ENCODE measurements around the gene MINDY4.

Gene MINDY4

DNA sequence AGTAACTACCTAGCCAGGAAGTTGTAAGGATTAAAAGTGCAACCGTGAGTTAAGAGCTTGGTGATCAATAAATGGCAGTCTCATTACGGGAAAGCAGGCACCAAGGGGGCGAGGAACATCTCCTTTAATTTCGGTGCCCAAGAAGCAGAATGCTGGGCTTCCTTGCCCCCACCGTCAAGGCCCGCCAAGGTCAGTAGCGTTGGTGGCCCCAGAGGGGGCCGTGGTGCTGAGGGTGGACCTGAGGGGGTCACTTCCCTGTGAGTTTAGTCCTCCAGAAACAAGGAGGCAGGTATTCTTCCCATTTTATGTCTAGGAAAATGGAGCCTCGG is 408 bp upstream of the MINDY4 start:
- no peak for TF ChIP-seq EZH2phosphoT487 (IDR thresholded peaks at IDR 0.05; ENCODE audit: borderline replicate concordance, low read length)
- TF ChIP-seq, protein P1, sequence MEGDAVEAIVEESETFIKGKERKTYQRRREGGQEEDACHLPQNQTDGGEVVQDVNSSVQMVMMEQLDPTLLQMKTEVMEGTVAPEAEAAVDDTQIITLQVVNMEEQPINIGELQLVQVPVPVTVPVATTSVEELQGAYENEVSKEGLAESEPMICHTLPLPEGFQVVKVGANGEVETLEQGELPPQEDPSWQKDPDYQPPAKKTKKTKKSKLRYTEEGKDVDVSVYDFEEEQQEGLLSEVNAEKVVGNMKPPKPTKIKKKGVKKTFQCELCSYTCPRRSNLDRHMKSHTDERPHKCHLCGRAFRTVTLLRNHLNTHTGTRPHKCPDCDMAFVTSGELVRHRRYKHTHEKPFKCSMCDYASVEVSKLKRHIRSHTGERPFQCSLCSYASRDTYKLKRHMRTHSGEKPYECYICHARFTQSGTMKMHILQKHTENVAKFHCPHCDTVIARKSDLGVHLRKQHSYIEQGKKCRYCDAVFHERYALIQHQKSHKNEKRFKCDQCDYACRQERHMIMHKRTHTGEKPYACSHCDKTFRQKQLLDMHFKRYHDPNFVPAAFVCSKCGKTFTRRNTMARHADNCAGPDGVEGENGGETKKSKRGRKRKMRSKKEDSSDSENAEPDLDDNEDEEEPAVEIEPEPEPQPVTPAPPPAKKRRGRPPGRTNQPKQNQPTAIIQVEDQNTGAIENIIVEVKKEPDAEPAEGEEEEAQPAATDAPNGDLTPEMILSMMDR (IDR thresholded peaks at IDR 0.05; ENCODE audit: low read depth, low read length, poor library complexity, severe bottlenecking), result no peak
- Histone ChIP-seq H3K4me1 (ENCODE audit: control insufficient read depth, low read length) (peaks cover 12% of the 10 kb centered on the region), H3K27ac (ENCODE audit: low read depth, low read length) (no peak overlapping the region), H3K27me3 (ENCODE audit: control insufficient read depth, low read length) (no peaks in the 10 kb centered on the region), H3K79me2 (ENCODE audit: control insufficient read depth, low read length) (no peaks in the 10 kb centered on the region), H4K20me1 (ENCODE audit: control insufficient read depth, insufficient read depth, low read depth, low read length) (no peaks in the 10 kb centered on the region), H3F3A (ENCODE audit: control insufficient read depth, insufficient read depth) (no peaks in the 10 kb centered on the region), H3K9me3 (ENCODE audit: control insufficient read depth, insufficient read depth, low read length) (no peaks in the 10 kb centered on the region), H3K9me2 (replicated peaks; ENCODE audit: control insufficient read depth, low read length) (no peaks in the 10 kb centered on the region), H3K4me2 (ENCODE audit: low read length) (peak overlapping the region; percentile 69), H3K36me3 (ENCODE audit: control insufficient read depth, low read length) (no peaks in the 10 kb centered on the region), H3K4me3 (ENCODE audit: low read length) (peak overlapping the region; percentile 82)

DNA sequence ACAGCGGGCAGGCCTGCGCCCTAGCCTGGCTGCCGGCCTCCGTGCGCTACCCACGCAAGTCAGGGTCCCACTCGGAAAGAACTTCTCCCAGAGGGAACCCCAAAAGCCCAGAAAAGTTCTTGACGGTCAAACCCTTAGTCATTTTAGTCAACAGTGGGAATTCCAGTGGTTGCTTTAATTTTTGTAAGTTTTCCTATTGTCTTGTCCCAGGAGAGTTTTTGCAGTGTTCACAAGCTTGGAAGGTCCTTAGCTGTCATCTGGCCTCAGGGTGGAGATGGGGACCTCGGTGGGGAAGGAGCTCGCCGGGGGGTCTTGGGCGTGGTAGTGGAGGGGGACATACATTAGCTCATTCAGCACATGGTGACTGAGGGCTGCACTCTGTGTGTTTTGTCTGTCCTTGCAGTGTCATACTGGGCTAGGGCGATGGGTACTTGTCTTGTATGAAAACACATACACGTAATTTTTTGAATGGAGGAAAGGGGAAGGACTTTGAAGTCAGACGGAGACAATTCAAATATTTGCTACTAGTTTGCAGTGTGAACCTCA is 736 bp downstream of the MINDY4 start:
- no peak for TF ChIP-seq EZH2phosphoT487 (IDR thresholded peaks at IDR 0.05; ENCODE audit: borderline replicate concordance, low read length)
- TF ChIP-seq, protein P1 (IDR thresholded peaks at IDR 0.05; ENCODE audit: low read depth, low read length, poor library complexity, severe bottlenecking), result no peak
- Histone ChIP-seq H3K4me1 (ENCODE audit: control insufficient read depth, low read length) (peaks cover 12% of the 10 kb centered on the region), H3K4me3 (ENCODE audit: low read length) (peak overlapping the region; percentile 82), H3K4me2 (ENCODE audit: low read length) (peak overlapping the region; percentile 69), H4K20me1 (ENCODE audit: control insufficient read depth, insufficient read depth, low read depth, low read length) (no peaks in the 10 kb centered on the region), H3K27me3 (ENCODE audit: control insufficient read depth, low read length) (no peaks in the 10 kb centered on the region), H3F3A (ENCODE audit: control insufficient read depth, insufficient read depth) (no peaks in the 10 kb centered on the region), H3K27ac (ENCODE audit: low read depth, low read length) (no peak overlapping the region), H3K9me3 (ENCODE audit: control insufficient read depth, insufficient read depth, low read length) (no peaks in the 10 kb centered on the region), H3K9me2 (replicated peaks; ENCODE audit: control insufficient read depth, low read length) (no peaks in the 10 kb centered on the region), H3K36me3 (ENCODE audit: control insufficient read depth, low read length) (no peaks in the 10 kb centered on the region), H3K79me2 (ENCODE audit: control insufficient read depth, low read length) (no peaks in the 10 kb centered on the region)

GRCh38 chr7:30772984-30773383 is 1.8 kb downstream of the MINDY4 start:
- Histone ChIP-seq H3K27me3 (ENCODE audit: control insufficient read depth, low read length) (no peaks in the 10 kb centered on the region), H3K9me3 (ENCODE audit: control insufficient read depth, insufficient read depth, low read length) (no peaks in the 10 kb centered on the region), H3F3A (ENCODE audit: control insufficient read depth, insufficient read depth) (no peaks in the 10 kb centered on the region), H3K79me2 (ENCODE audit: control insufficient read depth, low read length) (no peaks in the 10 kb centered on the region), H3K4me1 (ENCODE audit: control insufficient read depth, low read length) (peaks cover 12% of the 10 kb centered on the region), H3K9me2 (replicated peaks; ENCODE audit: control insufficient read depth, low read length) (no peaks in the 10 kb centered on the region), H3K4me2 (ENCODE audit: low read length) (peak overlapping the region; percentile 69; the same call in 1 of the 2 replicates), H3K36me3 (ENCODE audit: control insufficient read depth, low read length) (no peaks in the 10 kb centered on the region), H3K4me3 (ENCODE audit: low read length) (no peak overlapping the region), H3K27ac (ENCODE audit: low read depth, low read length) (no peak overlapping the region), H4K20me1 (ENCODE audit: control insufficient read depth, insufficient read depth, low read depth, low read length) (no peaks in the 10 kb centered on the region)
- TF ChIP-seq, protein P1 (IDR thresholded peaks at IDR 0.05; ENCODE audit: low read depth, low read length, poor library complexity, severe bottlenecking), result no peak
- TF ChIP-seq EZH2phosphoT487 (IDR thresholded peaks at IDR 0.05; ENCODE audit: borderline replicate concordance, low read length), result no peak
